Esophagus muscularis mucosa (tissue), 4 donors: ENCODE measurements around the gene RBMS3. TPM values are rescaled to one million over a fixed set of nuclear protein-coding genes. Genes with fewer than 3 reads are reported as not detected.

ENCODE experiments used
- DNase-seq: peaks from one replicate; pipeline ENCODE4 v3.0.0-alpha.2; 2017; ENCODE audit errors: extremely low spot score
- H3K27ac ChIP-seq, 4 donors: fragments of 200-600 bp; sonication (generic); replicated peaks in 1 of 4; 1 replicate in 3 of 4; 2 replicates in 1 of 4; pipeline ENCODE4 v1.5.1; 2016 to 2019; ENCODE audit warnings: mild to moderate bottlenecking in 1 of 4
- H3K27me3 ChIP-seq, 4 donors: fragments of 200-600 bp; sonication (generic); one replicate each; pipeline versions ENCODE4 v1.5.1 to v1.6.0; 2016 to 2019
- H3K36me3 ChIP-seq, 4 donors: fragments of 200-600 bp; sonication (generic); one replicate each; pipeline ENCODE4 v1.5.1; 2016 to 2019
- H3K4me1 ChIP-seq, 4 donors: fragments of 200-600 bp; sonication (generic); one replicate each; pipeline ENCODE4 v1.5.1; 2016 to 2019
- H3K4me3 ChIP-seq, 4 donors: fragments of 200-600 bp; sonication (generic); 1 replicate in 2 of 4; 2 replicates in 2 of 4; pipeline ENCODE4 v1.5.1; 2016 to 2019; ENCODE audit warnings: mild to moderate bottlenecking in 4 of 4, moderate library complexity in 1 of 4
- H3K9me3 ChIP-seq, 4 donors: fragments of 200-600 bp; sonication (generic); 1 replicate in 3 of 4; 2 replicates in 1 of 4; pipeline ENCODE4 v1.5.1; 2016 to 2019
- CTCF ChIP-seq, 3 experiments: fragments of 200-600 bp in 2 of 3; fragments of 450-650 bp in 1 of 3; sonication (generic) in 2 of 3; IDR thresholded peaks; one replicate each; pipeline ENCODE4 v1.5.1; 2017 to 2019; ENCODE audit warnings: antibody characterized with exemption in 3 of 3, mild to moderate bottlenecking in 2 of 3, moderate library complexity in 1 of 3
- EP300 ChIP-seq: sonication (generic); formaldehyde crosslinking; IDR thresholded peaks from one replicate; pipeline ENCODE4 v1.6.1; 2017; ENCODE audit warnings: antibody characterized with exemption
- POLR2A ChIP-seq: fragments of 450-650 bp; IDR thresholded peaks from one replicate; pipeline ENCODE4 v1.6.1; 2017; ENCODE audit warnings: antibody characterized with exemption, moderate library complexity, mild to moderate bottlenecking, low read depth
- POLR2AphosphoS5 ChIP-seq, 2 donors: sonication (generic); formaldehyde crosslinking; IDR thresholded peaks; one replicate each; pipeline ENCODE4 v1.6.1; 2017; ENCODE audit warnings: antibody characterized with exemption in 2 of 2
- WGBS: methylation state at CpG from one replicate; pipeline ENCODE4 v1.1.5; 2018; 5-methylcytosine and 5-hydroxymethylcytosine counted together
- intact Hi-C: fragments of 100-400 bp; cut with DNase I; formaldehyde crosslinking; loops from one replicate; pipeline ENCODE4 v1.15.1; 2023
- total RNA-seq, 4 donors: library from RNA; depleted of rRNA; stranded (reverse); fragments of >200 nt; gene quantifications; one replicate each; pipeline versions ENCODE4 v1.1.0 to v1.2.1, GENCODE V29; 2016

Gene RBMS3
- total RNA-seq, 4 donors from 2014 or later: 53.0 to 81.5 (median 61.2) TPM

- WGBS: 82% methylated on average over 2 of the region's 2 CpGs
- Histone ChIP-seq H3K36me3 (no peaks in the 10 kb centered on the region), H3K4me1 (no peaks in the 10 kb centered on the region), H3K9me3 (peaks cover 0 to 4% (median 0%) of the 10 kb centered on the region in 4 donors), H3K4me3 (no peak overlapping the region), H3K27ac (no peak overlapping the region), H3K27me3 (no peaks in the 10 kb centered on the region)
- TF ChIP-seq CTCF (IDR thresholded peaks at IDR 0.05) (no peak), EP300 (no peak), POLR2AphosphoS5 (IDR thresholded peaks at IDR 0.05) (no peak), POLR2A (no peak)
- intact Hi-C loops: no loop called here
- DNase-seq: no peak
Observed at GRCh38 chr3:29850641-29851040, 569.8 kb downstream of the RBMS3 start.

GRCh38 chr3:29852767-29853166, 571.9 kb downstream of the RBMS3 start:
- H3K27me3 ChIP-seq: no peaks in the 10 kb centered on the region
- no peak overlapping the region for H3K27ac ChIP-seq
- H3K36me3 ChIP-seq: no peaks in the 10 kb centered on the region
- intact Hi-C loops: no loop called here
- TF ChIP-seq EP300: no peak
- no peak for TF ChIP-seq POLR2A
- no peak for TF ChIP-seq CTCF (IDR thresholded peaks at IDR 0.05)
- TF ChIP-seq POLR2AphosphoS5 (IDR thresholded peaks at IDR 0.05): no peak
- no peaks in the 10 kb centered on the region for H3K4me1 ChIP-seq
- no peak for DNase-seq
- H3K4me3 ChIP-seq: no peak overlapping the region
- peaks cover 0 to 4% (median 0%) of the 10 kb centered on the region in 4 donors for H3K9me3 ChIP-seq
- WGBS: 97% methylated on average over 1 of the region's 1 CpG

- intact Hi-C loops: no loop called here
- Histone ChIP-seq H3K9me3 (peaks cover 0 to 4% (median 0%) of the 10 kb centered on the region in 4 donors), H3K36me3 (no peaks in the 10 kb centered on the region), H3K4me1 (no peaks in the 10 kb centered on the region), H3K27ac (no peak overlapping the region), H3K27me3 (no peaks in the 10 kb centered on the region), H3K4me3 (no peak overlapping the region)
- no peak for DNase-seq
- no peak for TF ChIP-seq CTCF (IDR thresholded peaks at IDR 0.05)
- TF ChIP-seq EP300: no peak
- no peak for TF ChIP-seq POLR2A
- no peak for TF ChIP-seq POLR2AphosphoS5 (IDR thresholded peaks at IDR 0.05)
- 89% methylated on average over 7 of the region's 7 CpGs for WGBS
Observed at GRCh38 chr3:29853841-29854397, 573.0 kb downstream of the RBMS3 start.

DNA sequence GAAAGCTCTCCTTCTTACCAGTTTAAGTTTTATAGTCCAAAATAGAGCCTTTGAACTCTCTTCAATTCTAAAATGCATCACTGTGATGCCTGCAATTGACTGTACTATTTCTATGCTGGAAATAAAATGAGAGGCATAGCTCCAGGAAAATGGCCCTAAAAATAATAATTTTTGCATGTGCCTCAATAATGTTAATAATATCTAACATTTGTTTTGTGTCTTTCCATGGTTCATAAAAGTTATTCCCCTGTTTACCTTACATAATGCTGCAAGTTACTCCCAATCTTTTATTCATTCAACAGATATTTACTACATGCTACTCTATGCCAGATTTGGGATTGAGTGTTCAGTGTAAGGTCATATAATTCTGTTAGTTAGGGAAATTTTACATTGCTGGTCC, 574.0 kb downstream of the RBMS3 start:
- no peaks in the 10 kb centered on the region for H3K36me3 ChIP-seq
- H3K4me3 ChIP-seq: no peak overlapping the region
- intact Hi-C loops: no loop called here
- no peak for DNase-seq
- H3K27ac ChIP-seq: no peak overlapping the region
- TF ChIP-seq CTCF (IDR thresholded peaks at IDR 0.05) (no peak), POLR2AphosphoS5 (IDR thresholded peaks at IDR 0.05) (no peak), POLR2A (no peak), EP300 (no peak)
- no peaks in the 10 kb centered on the region for H3K4me1 ChIP-seq
- H3K9me3 ChIP-seq: peaks cover 0 to 4% (median 0%) of the 10 kb centered on the region in 4 donors
- H3K27me3 ChIP-seq: no peaks in the 10 kb centered on the region

- no peaks in the 10 kb centered on the region for H3K27me3 ChIP-seq
- H3K27ac ChIP-seq: no peak overlapping the region
- intact Hi-C loops: no loop called here
- WGBS: 73% methylated on average over 1 of the region's 1 CpG
- DNase-seq: no peak
- H3K4me1 ChIP-seq: no peaks in the 10 kb centered on the region
- H3K36me3 ChIP-seq: no peaks in the 10 kb centered on the region
- H3K9me3 ChIP-seq: no peaks in the 10 kb centered on the region
- H3K4me3 ChIP-seq: no peak overlapping the region
- TF ChIP-seq CTCF (IDR thresholded peaks at IDR 0.05) (no peak), POLR2AphosphoS5 (IDR thresholded peaks at IDR 0.05) (no peak), POLR2A (no peak), EP300 (no peak)
Observed at GRCh38 chr3:29859726-29860270, 578.9 kb downstream of the RBMS3 start.
